A673 (cell line): ENCODE measurements around the gene LRRC4.

Source experiments
- CTCF ChIP-seq: fragments of 300-800, 200-600 bp; sonication (generic); conservative IDR thresholded peaks from 2 replicates; pipeline ENCODE4 v1.5.1; 2017; ENCODE audit warnings: low read depth, mild to moderate bottlenecking, antibody characterized with exemption, low read length, moderate library complexity, mixed read lengths
- EZH2 ChIP-seq: fragments of 200-600 bp; sonication (generic); IDR thresholded peaks from 2 replicates; pipeline ENCODE4 v1.6.1; 2017; ENCODE audit warnings: borderline replicate concordance, low read depth, mild to moderate bottlenecking, mixed read lengths, antibody characterized with exemption, low read length; ENCODE audit not compliant: poor library complexity, severe bottlenecking

- TF ChIP-seq CTCF: no peak
- TF ChIP-seq EZH2: no peak
Observed at GRCh38 chr7:128080169-128080568, 48.9 kb upstream of the LRRC4 start.
